Measurements from ENCODE around the gene CIROP.
A peak's percentile ranks its signal among the peaks of the same experiment; 100 is the strongest.
"Not testable (repeated sequence)": the region's sequence is repeated elsewhere in the genome, so short reads cannot be mapped to it uniquely, and the experiment has no call there.

Gene CIROP

DNA sequence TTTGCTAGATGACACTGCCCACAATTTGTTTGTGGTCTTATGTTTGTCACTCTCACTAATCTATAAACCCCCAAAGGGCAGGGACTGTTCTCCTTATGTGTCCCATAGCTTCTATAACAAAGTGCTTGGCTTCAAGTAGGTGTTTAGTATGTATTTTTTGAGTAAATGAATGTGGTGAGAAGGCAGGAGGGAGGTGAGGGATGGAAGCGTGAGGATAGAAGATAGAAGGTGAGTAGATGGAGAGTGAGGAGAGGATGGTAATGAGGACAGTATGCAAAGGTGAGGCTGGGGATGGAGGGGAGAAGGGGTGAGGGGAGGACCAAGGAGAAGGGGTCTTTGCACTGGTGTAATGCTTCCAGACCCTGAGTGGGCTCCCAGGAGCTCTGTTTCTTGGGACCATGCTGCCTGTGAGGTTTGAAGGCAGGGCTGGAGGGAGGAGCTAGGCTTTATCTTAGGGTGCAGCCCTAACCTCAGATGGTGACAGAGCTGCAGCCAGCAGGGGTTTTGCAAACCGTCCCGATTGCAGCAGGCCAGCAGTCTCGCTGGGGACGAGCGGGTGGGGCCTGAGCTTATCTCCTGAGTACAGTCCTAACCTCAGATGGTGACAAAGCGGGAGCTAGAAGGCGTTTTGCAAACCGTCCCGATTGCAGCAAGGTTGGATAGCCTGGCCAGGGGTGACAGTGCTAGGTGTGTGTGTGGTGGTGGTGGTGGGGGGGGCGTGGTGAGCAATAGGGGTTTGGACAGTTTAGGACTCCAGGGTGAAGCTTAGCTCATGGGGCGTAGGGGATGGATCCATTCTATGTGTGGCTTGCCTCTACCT lies 7.8 kb upstream of the CIROP start:
- H2BK5ac ChIP-seq (ENCODE audit: low read depth, low read length, poor library complexity, severe bottlenecking), result no peak overlapping the region
- DNase-seq, result no peak
- 44% methylated on average over 10 of the region's 12 CpGs for WGBS
- peak overlapping the region; percentile 52 for H3K9ac ChIP-seq (ENCODE audit: low read length)
- H3K9me3 ChIP-seq (ENCODE audit: control insufficient read depth, low read length), result no peaks in the 10 kb centered on the region
- no peaks in the 10 kb centered on the region for H3K36me3 ChIP-seq (ENCODE audit: control insufficient read depth in 1 of 2, insufficient read depth in 2 of 2, low read depth in 1 of 2, low read length in 2 of 2)
- no peak overlapping the region for H3K23ac ChIP-seq (ENCODE audit: low read length in 2 of 2)
- no peaks in the 10 kb centered on the region for H3K79me1 ChIP-seq (replicated peaks; ENCODE audit: low read length, poor library complexity, severe bottlenecking)
- peak overlapping the region in 1 of 2 experiments; percentile 1 for H3K18ac ChIP-seq (ENCODE audit: low read depth in 1 of 2, low read length in 2 of 2)
- H2AFZ ChIP-seq (ENCODE audit: low read depth, low read length), result peak overlapping the region; percentile 29
- no peak overlapping the region for H2AK5ac ChIP-seq (ENCODE audit: low read length, severe bottlenecking)
- peak overlapping the region in 1 of 2 experiments; percentile 25 for H3K4me3 ChIP-seq (ENCODE audit: insufficient read depth in 1 of 2, low read depth in 1 of 2, low read length in 2 of 2)
- H3K27me3 ChIP-seq (ENCODE audit: control insufficient read depth in 1 of 2, insufficient read depth in 1 of 2, low read length in 2 of 2), result peaks cover 3 to 4% of the 10 kb centered on the region in 2 experiments
- H3K27ac ChIP-seq (ENCODE audit: low read length, poor library complexity, severe bottlenecking), result no peak overlapping the region
- peak overlapping the region; percentile 49 for H4K91ac ChIP-seq (ENCODE audit: low read length)
- no peak overlapping the region for H2BK120ac ChIP-seq (ENCODE audit: low read depth, low read length)
- peak overlapping the region in 1 of 2 experiments; percentile 37 for H3K14ac ChIP-seq (ENCODE audit: low read length in 2 of 2)
- H4K8ac ChIP-seq (ENCODE audit: low read length), result peak overlapping the region; percentile 69
- no peak overlapping the region for H3K4ac ChIP-seq (ENCODE audit: low read depth in 1 of 2, low read length in 2 of 2)
- peak overlapping the region in 1 of 2 experiments; percentile 27 for H2BK12ac ChIP-seq (ENCODE audit: low read length in 2 of 2)
- no peak overlapping the region for H3K4me2 ChIP-seq (ENCODE audit: low read length, poor library complexity, severe bottlenecking)
- no peak overlapping the region for H2BK15ac ChIP-seq (ENCODE audit: low read depth, poor library complexity, severe bottlenecking)
- H3K4me1 ChIP-seq (ENCODE audit: control insufficient read depth, insufficient read depth, low read depth, low read length), result peaks cover 30% of the 10 kb centered on the region

DNA sequence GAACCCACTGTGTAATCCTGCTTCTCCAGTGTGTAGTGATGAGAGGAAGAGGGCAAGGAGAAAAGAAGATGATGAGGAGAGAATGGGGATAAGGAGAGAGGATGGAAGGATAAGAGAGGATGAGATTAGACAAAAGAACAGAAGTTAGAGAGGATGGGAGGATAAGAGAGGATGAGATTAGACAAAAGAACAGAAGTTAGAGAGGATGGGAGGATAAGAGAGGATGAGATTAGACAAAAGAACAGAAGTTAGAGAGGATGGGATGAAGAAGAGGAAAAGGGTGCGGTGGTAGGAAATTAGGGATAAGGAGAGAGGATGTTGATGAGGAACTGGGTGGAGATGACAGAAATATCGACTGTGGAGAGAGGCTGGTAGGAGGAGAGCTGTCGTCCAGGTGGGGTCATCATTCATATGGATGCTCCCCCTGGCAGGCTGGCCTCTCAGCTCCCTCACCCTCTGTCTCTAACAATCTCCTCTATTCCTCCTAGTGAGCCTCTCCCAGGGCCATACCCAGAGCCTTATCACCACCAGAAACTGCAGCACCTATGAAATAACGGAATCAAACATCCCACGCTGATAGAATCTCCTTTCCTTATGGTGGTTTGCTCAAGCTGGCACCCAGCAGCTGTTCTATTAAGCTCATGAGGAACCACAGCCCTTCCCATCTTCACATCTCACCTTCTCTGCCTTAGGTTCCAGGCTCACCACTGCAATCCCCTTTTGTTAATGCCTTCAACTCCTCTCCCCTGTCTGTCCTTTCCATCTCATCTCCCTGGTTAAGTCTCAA lies 6.0 kb upstream of the CIROP start:
- WGBS, result 99% methylated on average over 4 of the region's 5 CpGs

DNA sequence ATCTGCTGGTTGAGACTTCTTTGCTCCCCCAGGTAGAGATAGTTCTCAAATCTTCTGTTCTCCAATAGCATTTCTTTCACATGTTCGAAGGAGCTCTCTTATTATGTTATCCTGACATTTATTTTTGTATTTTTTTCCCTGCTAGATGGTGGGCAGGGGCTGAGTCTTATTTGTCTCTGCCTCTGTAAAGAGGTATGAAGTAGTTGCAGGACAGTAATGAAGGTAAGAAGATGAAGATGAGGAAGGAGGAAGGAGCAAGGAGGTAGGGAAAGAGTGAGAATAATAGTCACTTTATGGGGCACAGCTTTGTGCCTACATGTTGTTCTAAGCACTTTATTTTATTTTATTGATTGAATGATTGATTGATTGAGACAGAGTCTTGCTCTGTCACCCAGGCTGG lies 5.0 kb upstream of the CIROP start:
- H2AFZ ChIP-seq (ENCODE audit: low read depth, low read length), result no peak overlapping the region
- H2BK5ac ChIP-seq (ENCODE audit: low read depth, low read length, poor library complexity, severe bottlenecking), result no peak overlapping the region
- H3K27ac ChIP-seq (ENCODE audit: low read length, poor library complexity, severe bottlenecking), result no peak overlapping the region
- no peak overlapping the region for H3K4me2 ChIP-seq (ENCODE audit: low read length, poor library complexity, severe bottlenecking)
- no peak overlapping the region for H2AK5ac ChIP-seq (ENCODE audit: low read length, severe bottlenecking)
- H3K4me3 ChIP-seq (ENCODE audit: insufficient read depth in 1 of 2, low read depth in 1 of 2, low read length in 2 of 2), result no peak overlapping the region
- H2BK120ac ChIP-seq (ENCODE audit: low read depth, low read length), result no peak overlapping the region
- H2BK12ac ChIP-seq (ENCODE audit: low read length in 2 of 2), result no peak overlapping the region
- 100% methylated on average over 1 of the region's 1 CpG for WGBS
- no peak overlapping the region for H3K18ac ChIP-seq (ENCODE audit: low read depth in 1 of 2, low read length in 2 of 2)
- peaks cover 3 to 4% of the 10 kb centered on the region in 2 experiments for H3K27me3 ChIP-seq (ENCODE audit: control insufficient read depth in 1 of 2, insufficient read depth in 1 of 2, low read length in 2 of 2)
- no peak overlapping the region for H4K8ac ChIP-seq (ENCODE audit: low read length)
- no peaks in the 10 kb centered on the region for H3K79me1 ChIP-seq (replicated peaks; ENCODE audit: low read length, poor library complexity, severe bottlenecking)
- no peak overlapping the region for H3K9ac ChIP-seq (ENCODE audit: low read length)
- H3K14ac ChIP-seq (ENCODE audit: low read length in 2 of 2), result no peak overlapping the region
- no peak overlapping the region for H2BK15ac ChIP-seq (ENCODE audit: low read depth, poor library complexity, severe bottlenecking)
- H3K36me3 ChIP-seq (ENCODE audit: control insufficient read depth in 1 of 2, insufficient read depth in 2 of 2, low read depth in 1 of 2, low read length in 2 of 2), result no peaks in the 10 kb centered on the region
- H3K23ac ChIP-seq (ENCODE audit: low read length in 2 of 2), result no peak overlapping the region
- DNase-seq, result no peak
- no peak overlapping the region for H4K91ac ChIP-seq (ENCODE audit: low read length)
- H3K9me3 ChIP-seq (ENCODE audit: control insufficient read depth, low read length), result no peaks in the 10 kb centered on the region
- peaks cover 20% of the 10 kb centered on the region for H3K4me1 ChIP-seq (ENCODE audit: control insufficient read depth, insufficient read depth, low read depth, low read length)
- H3K4ac ChIP-seq (ENCODE audit: low read depth in 1 of 2, low read length in 2 of 2), result no peak overlapping the region

More for the DNA sequence above, 6.0 kb upstream of the CIROP start:
- H3K18ac ChIP-seq (ENCODE audit: low read depth in 1 of 2, low read length in 2 of 2), result no peak overlapping the region
- H2BK15ac ChIP-seq (ENCODE audit: low read depth, poor library complexity, severe bottlenecking), result no peak overlapping the region
- no peak overlapping the region for H4K8ac ChIP-seq (ENCODE audit: low read length)
- H3K27me3 ChIP-seq (ENCODE audit: control insufficient read depth in 1 of 2, insufficient read depth in 1 of 2, low read length in 2 of 2), result peaks cover 3 to 4% of the 10 kb centered on the region in 2 experiments
- no peak overlapping the region for H2BK5ac ChIP-seq (ENCODE audit: low read depth, low read length, poor library complexity, severe bottlenecking)
- no peak overlapping the region for H3K9ac ChIP-seq (ENCODE audit: low read length)
- H3K4ac ChIP-seq (ENCODE audit: low read depth in 1 of 2, low read length in 2 of 2), result no peak overlapping the region
- no peak overlapping the region for H2BK120ac ChIP-seq (ENCODE audit: low read depth, low read length)
- no peak for DNase-seq
- H3K14ac ChIP-seq (ENCODE audit: low read length in 2 of 2), result no peak overlapping the region
- H3K36me3 ChIP-seq (ENCODE audit: control insufficient read depth in 1 of 2, insufficient read depth in 2 of 2, low read depth in 1 of 2, low read length in 2 of 2), result no peaks in the 10 kb centered on the region
- H2AK5ac ChIP-seq (ENCODE audit: low read length, severe bottlenecking), result no peak overlapping the region
- H3K9me3 ChIP-seq (ENCODE audit: control insufficient read depth, low read length), result no peaks in the 10 kb centered on the region
- H2BK12ac ChIP-seq (ENCODE audit: low read length in 2 of 2), result peak overlapping the region in 1 of 2 experiments; percentile 47
- no peak overlapping the region for H3K23ac ChIP-seq (ENCODE audit: low read length in 2 of 2)
- H4K91ac ChIP-seq (ENCODE audit: low read length), result no peak overlapping the region
- H3K4me1 ChIP-seq (ENCODE audit: control insufficient read depth, insufficient read depth, low read depth, low read length), result peaks cover 27% of the 10 kb centered on the region
- H3K4me3 ChIP-seq (ENCODE audit: insufficient read depth in 1 of 2, low read depth in 1 of 2, low read length in 2 of 2), result no peak overlapping the region
- no peaks in the 10 kb centered on the region for H3K79me1 ChIP-seq (replicated peaks; ENCODE audit: low read length, poor library complexity, severe bottlenecking)
- H3K27ac ChIP-seq (ENCODE audit: low read length, poor library complexity, severe bottlenecking), result no peak overlapping the region
- no peak overlapping the region for H2AFZ ChIP-seq (ENCODE audit: low read depth, low read length)
- no peak overlapping the region for H3K4me2 ChIP-seq (ENCODE audit: low read length, poor library complexity, severe bottlenecking)

DNA sequence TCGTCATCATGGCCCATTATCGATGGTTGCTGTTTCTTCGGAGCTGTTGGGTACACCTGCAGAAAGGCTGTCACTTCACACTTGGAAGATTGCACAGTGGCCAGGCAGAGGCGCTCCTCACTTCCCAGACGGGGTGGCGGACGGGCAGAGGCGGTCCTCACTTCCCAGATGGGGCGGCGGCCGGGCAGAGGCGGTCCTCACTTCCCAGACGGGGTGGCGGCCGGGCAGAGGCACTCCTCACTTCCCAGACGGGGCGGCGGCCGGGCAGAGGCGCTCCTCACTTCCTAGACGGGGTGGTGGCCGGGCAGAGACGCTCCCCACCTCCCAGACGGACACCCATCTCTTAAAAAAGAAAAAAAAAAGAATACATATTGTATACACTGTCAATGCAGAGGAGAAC lies 3.4 kb upstream of the CIROP start:
- not testable (repeated sequence) for H3K9ac ChIP-seq (ENCODE audit: low read length); H2AK5ac ChIP-seq (ENCODE audit: low read length, severe bottlenecking); H2BK12ac ChIP-seq (ENCODE audit: low read length in 2 of 2); H4K91ac ChIP-seq (ENCODE audit: low read length); H4K8ac ChIP-seq (ENCODE audit: low read length); H3K4me2 ChIP-seq (ENCODE audit: low read length, poor library complexity, severe bottlenecking); H3K14ac ChIP-seq (ENCODE audit: low read length in 2 of 2); H2AFZ ChIP-seq (ENCODE audit: low read depth, low read length); H3K79me1 ChIP-seq (replicated peaks; ENCODE audit: low read length, poor library complexity, severe bottlenecking); H3K27ac ChIP-seq (ENCODE audit: low read length, poor library complexity, severe bottlenecking); H2BK5ac ChIP-seq (ENCODE audit: low read depth, low read length, poor library complexity, severe bottlenecking); H2BK120ac ChIP-seq (ENCODE audit: low read depth, low read length); H2BK15ac ChIP-seq (ENCODE audit: low read depth, poor library complexity, severe bottlenecking); H3K4me3 ChIP-seq (ENCODE audit: insufficient read depth in 1 of 2, low read depth in 1 of 2, low read length in 2 of 2); H3K23ac ChIP-seq (ENCODE audit: low read length in 2 of 2); H3K4ac ChIP-seq (ENCODE audit: low read depth in 1 of 2, low read length in 2 of 2); H3K27me3 ChIP-seq (ENCODE audit: control insufficient read depth in 1 of 2, insufficient read depth in 1 of 2, low read length in 2 of 2); H3K36me3 ChIP-seq (ENCODE audit: control insufficient read depth in 1 of 2, insufficient read depth in 2 of 2, low read depth in 1 of 2, low read length in 2 of 2); DNase-seq; H3K9me3 ChIP-seq (ENCODE audit: control insufficient read depth, low read length); H3K18ac ChIP-seq (ENCODE audit: low read depth in 1 of 2, low read length in 2 of 2)
- WGBS, result 98% methylated on average over 15 of the region's 24 CpGs
- peaks cover 10% of the 10 kb centered on the region for H3K4me1 ChIP-seq (ENCODE audit: control insufficient read depth, insufficient read depth, low read depth, low read length)
